HG03280 (cell line): ENCODE data around the gene BAZ2A.
"Not testable (repeated sequence)": the region's sequence is repeated elsewhere in the genome, so short reads cannot be mapped to it uniquely, and the experiment has no call there.

ENCODE experiments used
- ATAC-seq: cut with Tn5 transposase; IDR thresholded peaks from one replicate; pipeline ENCODE4 v1.9.1; 2021; ENCODE audit warnings: mild to moderate bottlenecking, moderate library complexity; ENCODE audit not compliant: unreplicated experiment

BAZ2A gene

GRCh38 chr12:56630180-56630632 is at the start of gene BAZ2A:
BAZ2A (minus strand) TSS chr12:56630326; CDS start chr12:56617530, 12,796 bp downstream.
- ATAC-seq, result peak; percentile 67

DNA sequence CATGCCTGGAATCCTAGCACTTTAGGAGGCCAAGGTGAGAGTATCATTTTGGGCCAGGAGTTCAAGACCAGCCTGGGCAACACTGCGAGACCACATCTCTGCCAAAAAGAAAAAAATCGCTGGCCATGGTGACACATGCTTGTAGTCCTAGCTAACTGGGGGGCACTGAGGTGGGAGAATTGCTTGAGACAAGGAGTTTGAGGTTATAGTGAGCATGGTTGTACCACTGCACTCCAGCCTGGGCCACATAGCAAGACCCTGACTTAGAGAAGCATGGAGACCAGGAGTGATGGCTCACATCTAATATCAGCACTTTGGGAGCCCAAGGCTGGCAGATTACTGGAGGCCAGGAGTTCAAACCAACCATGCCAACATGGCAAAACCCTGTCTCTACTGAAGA is 48.7 kb upstream of the BAZ2A start:
- ATAC-seq, result no peak

DNA sequence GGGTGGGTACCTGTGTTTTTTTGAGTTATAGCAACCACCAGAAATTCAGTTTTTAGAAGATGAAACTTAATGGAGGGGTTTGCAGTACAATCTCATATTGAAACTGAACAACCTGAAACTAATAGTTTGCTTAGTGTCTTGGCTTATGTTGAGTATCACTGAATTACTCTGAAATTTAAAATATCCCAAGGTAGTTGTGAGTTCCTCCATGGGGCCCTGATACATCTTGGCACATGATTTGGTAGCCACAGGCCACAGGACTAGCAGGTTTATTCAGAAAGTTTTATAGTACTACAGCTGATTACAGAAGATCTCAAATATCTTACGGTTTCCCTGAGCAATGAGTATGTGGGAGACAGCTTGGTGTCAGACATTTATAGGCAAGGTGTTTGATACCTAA is 47.6 kb upstream of the BAZ2A start:
- peak; percentile 76 for ATAC-seq

DNA sequence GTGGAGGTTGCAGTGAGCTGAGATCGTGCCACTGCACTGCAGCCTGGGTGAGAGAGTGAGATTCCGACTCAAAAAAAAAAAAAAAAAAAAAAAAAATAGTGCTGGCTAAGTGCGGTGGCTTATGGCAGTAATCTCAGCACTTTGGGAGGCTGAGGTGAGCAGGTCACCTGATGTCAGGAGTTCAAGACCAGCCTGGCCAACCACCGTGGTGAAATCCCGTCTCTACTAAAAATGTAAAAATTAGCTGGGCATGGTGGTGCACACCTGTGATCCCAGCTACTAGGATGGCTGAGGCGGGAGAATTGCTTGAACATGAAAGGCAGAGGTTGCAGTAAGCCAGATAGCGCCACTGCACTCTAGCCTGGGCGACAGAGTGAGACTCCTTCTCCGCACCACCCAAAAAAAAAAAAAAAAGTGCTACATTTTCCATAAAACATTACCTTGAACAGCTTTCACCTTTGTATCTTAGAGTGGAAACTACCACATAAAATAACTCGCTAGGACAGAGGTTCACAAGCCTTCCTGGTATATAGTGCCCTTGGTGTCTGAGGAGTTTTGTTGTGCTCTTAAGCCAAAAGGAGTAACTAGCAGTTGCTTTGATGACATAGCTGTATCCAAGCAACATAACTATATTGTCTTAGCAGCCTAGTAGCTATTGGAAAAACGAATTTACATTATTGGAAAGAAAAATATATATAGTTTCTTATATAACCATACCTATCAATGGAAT is 46.9 kb upstream of the BAZ2A start:
- peak; percentile 29 for ATAC-seq

GRCh38 chr12:56671608-56672007 is 41.5 kb upstream of the BAZ2A start:
- ATAC-seq, result no peak

GRCh38 chr12:56670836-56671235 is 40.7 kb upstream of the BAZ2A start:
- no peak for ATAC-seq

DNA sequence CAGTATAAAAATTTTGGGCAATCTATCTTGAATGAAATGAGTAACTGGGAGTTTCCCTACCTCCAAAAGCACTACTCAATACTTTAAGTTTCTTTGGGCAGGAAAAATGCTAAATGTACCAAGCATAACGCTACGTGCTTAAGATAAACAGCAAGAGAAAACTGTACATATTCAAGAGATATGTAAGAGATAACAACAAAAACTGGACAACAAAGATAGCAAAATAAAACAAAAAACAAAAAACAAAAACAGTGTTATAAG is 38.0 kb upstream of the BAZ2A start:
- no peak for ATAC-seq

DNA sequence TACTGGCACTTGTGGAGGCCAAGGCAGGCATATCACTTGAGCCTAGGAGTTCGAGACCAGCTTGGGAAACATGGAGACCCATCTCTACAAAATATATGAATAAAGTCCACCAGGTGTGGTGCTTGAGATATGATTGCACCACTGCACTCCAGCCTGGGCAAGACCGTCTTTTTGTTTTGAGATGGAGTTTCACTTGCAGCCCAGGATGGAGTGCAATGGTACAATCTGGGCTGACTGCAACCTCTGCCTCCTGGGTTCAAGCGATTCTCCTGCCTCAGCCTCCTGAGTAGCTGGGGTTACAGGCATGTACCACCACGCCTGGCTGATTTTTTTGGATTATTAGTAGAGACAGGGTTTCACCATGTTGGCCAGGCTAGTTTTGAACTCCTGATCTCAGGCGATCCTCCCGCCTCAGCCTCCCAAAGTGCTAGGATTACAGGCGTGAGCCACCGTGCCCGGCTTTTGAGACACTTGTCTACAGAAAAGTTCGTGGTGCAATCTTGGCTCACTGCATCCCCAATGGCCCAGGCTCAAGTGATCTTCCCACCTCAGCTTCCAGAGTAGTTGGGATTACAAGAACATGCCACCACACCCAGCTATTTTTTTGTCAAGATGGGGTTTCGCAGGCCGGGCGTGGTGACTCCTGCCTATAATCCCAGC is 32.0 kb upstream of the BAZ2A start:
- ATAC-seq, result no peak

DNA sequence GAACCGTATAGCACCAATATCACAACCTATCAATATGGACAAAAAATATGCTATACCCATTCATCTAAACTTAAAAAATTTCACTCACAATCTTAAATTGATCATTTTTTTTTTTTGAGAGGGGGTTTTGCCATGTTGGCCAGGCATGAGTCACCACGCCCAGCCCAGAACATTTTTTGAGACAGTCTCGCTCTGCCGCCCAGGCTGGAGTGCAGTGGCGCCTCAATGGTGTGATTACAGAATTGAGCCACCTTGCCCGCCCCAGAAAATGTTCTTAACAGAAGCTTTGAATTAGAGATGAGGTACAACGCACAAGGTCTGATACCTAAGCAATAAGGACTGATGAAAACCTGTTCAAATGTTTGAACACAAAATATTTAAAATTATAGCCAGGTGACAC is 31.4 kb upstream of the BAZ2A start:
- no peak for ATAC-seq

DNA sequence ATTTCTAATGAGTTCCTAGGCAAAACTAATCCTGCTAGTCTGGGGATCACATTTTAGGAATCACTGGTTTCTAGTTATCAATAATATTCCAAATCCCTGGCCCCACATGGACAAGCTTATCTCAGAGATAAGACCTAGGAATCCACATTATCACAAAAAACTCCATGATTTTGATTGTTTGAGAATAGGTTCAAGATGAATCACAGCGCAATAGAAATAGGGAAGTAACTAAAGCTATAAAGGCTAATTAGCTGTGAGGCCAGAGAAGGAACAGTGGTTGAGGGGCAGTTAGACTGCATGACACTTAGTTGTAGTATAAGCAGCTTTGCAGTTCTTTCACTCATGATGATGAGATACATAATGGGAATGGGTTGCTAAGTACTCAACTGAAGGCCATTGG is 28.8 kb upstream of the BAZ2A start:
- no peak for ATAC-seq

DNA sequence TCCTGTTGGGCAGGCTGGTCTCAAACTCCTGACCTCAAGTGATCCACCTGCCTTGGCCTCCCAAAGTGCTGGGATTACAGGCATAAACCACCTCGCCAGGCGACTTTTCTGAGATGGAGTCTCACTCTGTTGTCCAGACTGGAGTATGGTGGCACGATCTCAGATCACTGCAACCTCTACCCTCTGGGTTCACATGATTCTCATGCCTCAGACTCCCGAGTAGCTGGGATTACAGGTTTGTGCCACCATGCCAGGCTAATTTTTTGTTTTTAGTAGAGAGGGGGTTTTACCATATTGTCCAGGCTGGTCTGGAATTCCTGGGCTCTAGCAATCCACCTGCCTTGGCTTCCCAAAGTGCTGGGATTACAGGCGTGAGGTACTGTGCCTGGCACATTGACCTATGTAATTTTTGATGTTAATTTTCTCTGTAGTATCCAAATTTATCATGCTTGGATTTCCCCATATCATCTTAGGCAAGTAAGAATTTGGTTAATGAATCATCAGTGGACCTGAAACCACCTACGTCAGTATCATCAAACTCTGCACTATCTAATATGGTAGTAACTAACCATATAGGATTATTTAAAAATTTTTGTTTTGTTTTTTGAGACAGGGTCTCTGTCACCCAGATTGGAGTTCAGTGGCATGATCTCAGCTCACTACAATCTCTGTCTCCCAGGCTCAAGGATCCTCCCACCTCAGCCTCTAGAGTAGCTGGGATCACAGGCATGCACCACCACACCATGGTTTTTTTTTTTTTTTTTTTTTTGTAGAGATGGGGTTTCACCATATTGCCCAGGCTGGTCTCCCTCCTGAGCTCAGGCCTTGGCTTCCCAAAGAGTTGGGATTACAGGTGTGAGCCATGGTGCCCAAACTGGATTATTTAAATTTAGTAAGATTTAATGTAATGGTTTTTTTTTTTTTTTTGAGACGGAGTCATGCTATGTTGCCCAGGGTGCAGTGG is 27.6 kb upstream of the BAZ2A start:
- ATAC-seq, result no peak

DNA sequence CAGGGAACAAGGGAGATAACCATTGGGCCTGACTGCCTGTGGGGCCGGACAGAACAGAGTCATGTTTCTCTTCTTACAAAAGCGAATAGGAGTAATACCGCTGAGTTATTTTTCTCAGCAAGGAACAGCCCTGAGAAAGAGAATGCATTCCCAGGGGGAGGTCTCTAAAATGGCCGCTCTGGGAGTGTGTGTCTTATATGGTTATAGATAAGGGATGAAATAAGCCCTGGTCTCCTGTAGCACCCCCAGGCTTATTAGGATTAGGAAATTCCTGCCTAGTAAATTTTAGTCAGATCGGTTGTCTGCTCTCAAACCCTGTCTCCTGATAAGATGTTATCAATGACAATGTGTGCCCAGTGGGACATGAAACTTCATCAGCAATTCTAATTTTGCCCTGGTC is 23.7 kb upstream of the BAZ2A start:
- ATAC-seq, result not testable (repeated sequence)

DNA sequence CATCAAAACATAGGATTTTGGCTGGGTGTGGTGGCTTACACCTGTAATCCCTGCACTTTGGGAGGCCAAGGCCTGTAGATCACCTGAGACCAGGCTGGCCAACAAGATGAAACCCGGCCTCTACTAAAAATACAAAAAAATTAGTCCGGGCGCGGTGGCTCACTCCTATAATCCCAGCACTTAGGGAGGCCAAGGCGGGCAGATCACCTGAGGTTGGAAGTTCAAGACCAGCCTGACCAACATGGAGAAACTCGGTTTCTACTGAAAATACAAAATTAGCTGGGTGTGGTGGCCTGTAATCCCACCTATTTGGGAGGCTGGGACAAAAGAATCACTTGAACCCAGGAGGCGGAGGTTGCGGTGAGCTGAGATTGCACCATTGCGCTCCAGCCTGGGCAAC is 17.9 kb upstream of the BAZ2A start:
- not testable (repeated sequence) for ATAC-seq

DNA sequence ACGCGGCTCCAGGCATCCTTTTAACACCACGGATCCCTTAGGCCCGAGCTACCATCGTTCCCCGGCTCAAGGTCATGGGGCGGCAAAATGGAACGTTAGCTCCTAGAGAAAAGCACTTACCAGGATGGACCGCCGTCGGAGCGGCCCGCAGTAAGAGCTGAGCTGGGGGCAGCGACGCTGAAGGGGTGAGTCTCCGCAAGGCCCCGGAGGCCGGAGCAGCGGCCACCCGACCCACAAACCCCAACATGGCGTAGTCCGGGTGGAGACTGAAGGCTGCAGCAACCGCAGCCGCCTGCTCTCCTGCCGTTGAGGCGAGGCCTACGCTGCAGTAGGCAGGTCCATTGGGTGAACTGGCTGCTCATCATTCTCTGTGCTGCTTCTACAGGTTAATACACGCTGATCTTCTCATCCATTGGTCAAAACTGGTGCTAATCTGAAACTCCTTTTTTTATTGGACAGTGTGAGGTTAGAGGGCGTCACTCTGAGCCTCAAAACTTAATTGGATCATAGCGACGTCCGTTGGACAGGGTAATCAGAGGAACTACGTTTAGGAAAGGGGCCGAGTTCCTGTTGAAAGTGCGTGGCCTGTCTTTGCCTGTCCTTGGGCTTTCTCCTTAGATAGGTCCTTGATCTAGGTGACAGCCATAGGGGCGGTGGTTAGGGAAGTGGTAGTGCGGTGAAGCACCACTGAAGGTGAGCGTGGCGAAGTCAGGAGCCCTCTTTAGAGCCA is 15.8 kb upstream of the BAZ2A start, which contains the start of gene ATP5F1B:
Gene ATP5F1B, minus strand, starts transcription at position 268 of the 730 bp plus-strand sequence. Its CDS starts 21 bp downstream, at position 247.
- ATAC-seq, result peak; percentile 98

- ATAC-seq, result no peak
Observed at GRCh38 chr12:56645201-56645716, 15.1 kb upstream of the BAZ2A start.

GRCh38 chr12:56644654-56645053 is 14.5 kb upstream of the BAZ2A start:
- ATAC-seq, result no peak

GRCh38 chr12:56641219-56641618 is 11.1 kb upstream of the BAZ2A start:
- ATAC-seq, result no peak

DNA sequence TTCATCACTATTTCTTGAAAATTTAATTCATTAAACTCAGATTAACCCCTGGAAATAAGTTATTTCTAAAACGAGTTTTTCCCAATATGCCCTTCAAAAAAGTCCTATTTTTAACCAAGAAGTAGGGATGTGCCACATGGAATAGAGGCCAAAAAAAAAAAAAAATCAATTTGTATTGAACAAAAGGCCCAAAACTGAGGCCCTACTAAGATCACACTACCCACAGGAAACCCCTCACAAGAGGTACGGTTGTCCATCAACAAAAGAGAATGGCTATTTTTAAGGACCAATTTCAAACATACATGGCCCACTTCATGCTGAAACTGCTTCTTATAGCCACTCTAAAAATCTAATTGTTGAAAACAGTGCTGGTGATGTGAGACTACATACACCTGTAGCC is 7.5 kb upstream of the BAZ2A start:
- no peak for ATAC-seq

DNA sequence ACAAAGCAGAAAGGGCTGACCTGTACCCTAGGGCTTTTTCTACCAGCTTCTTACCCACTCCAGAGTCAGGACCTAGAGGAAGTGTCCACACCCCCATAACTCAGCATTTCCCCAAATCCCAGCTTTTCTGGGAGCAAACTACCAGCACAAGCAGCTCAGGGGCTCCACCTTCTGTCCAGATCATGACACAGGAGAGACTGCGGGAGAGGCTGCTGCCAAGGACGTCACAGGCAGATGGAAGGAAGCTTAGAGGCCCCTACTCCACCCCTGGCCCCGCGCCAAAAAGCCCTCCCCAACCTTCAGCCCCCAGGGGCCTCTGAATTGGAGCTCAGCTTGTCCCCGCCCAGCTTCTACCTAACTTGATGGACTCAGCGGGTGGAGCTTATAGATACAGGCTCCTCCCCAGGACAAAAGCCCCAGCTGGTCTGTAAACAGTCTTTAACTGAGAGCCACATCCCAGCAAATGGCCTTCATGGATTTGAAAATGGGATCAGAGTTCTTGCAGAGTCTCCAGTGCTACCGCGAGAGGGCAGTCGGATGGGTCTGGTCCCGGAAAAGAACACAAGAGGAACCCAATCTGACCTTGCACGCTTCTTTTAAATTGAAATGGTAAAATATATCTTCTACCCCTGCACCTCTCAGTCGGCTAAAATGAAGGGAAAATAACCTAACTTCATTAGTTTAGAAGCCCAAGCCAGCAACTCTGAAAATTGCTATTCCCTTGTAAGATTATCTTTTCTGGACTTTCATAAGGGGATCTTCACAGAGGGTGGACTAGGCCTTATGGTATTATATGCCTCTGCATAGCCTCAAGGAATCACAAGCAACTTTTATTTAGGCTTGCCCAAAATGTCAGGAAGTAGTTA is 6.8 kb upstream of the BAZ2A start:
- peak; percentile 46 for ATAC-seq
